WERI-Rb-1 (cell line): Measurements from ENCODE around the gene HS3ST3B1.

ENCODE experiments used
- DNase-seq: peaks from one replicate; pipeline ENCODE4 v3.0.0-alpha.2; 2020
- H3K27ac ChIP-seq: fragments of 250-450 bp; sonication (Bioruptor Pico); 2 replicates; pipeline ENCODE4 v1.5.1; 2020; ENCODE audit warnings: mild to moderate bottlenecking, moderate library complexity
- H3K27me3 ChIP-seq: fragments of 250-450 bp; sonication (Bioruptor Pico); 2 replicates; pipeline ENCODE4 v1.5.1; 2021; ENCODE audit warnings: mild to moderate bottlenecking, low read depth, moderate library complexity; ENCODE audit not compliant: insufficient read depth, severe bottlenecking
- H3K36me3 ChIP-seq: fragments of 250-450 bp; sonication (Bioruptor Pico); 2 replicates; pipeline ENCODE4 v1.5.1; 2020; ENCODE audit warnings: mild to moderate bottlenecking, moderate library complexity
- H3K4me3 ChIP-seq: 2 replicates; pipeline ENCODE4 v1.5.1; 2011; ENCODE audit warnings: low read depth, mild to moderate bottlenecking, control low read depth, low read length
- H3K9me3 ChIP-seq: fragments of 250-450 bp; sonication (Bioruptor Pico); 2 replicates; pipeline ENCODE4 v1.5.1; 2021; ENCODE audit warnings: mild to moderate bottlenecking, moderate library complexity; ENCODE audit not compliant: severe bottlenecking
- CTCF ChIP-seq: IDR thresholded peaks from 2 replicates; pipeline ENCODE4 v1.5.1; 2011; ENCODE audit warnings: low read depth, mild to moderate bottlenecking, control low read depth, inconsistent platforms, low read length

HS3ST3B1 gene

GRCh38 chr17:14276535-14277250 lies 24.2 kb upstream of the HS3ST3B1 start:
- no peak overlapping the region for H3K27ac ChIP-seq
- no peak for TF ChIP-seq CTCF
- no peaks in the 10 kb centered on the region for H3K36me3 ChIP-seq
- H3K9me3 ChIP-seq, result no peaks in the 10 kb centered on the region
- no peak for DNase-seq
- no peak overlapping the region for H3K4me3 ChIP-seq
- no peaks in the 10 kb centered on the region for H3K27me3 ChIP-seq

DNA sequence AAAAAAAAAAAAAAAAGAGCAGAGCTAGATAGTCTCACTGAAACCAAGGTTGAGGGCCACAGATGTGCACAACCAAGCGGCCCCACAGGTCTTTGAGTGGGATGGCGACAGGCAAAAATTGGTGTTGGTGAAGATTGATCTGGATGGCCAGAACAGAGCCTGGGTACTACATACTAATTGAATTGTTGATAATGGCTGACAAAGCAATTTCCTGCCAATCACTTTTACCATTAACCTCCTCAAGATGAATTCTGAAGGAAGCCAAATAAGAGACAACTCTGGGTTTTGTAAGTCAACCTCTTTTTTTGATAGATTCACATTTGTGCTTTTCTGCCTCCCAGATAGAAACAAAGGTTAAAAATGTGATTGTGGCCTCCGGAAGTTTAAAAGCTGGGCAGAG lies 19.4 kb upstream of the HS3ST3B1 start:
- no peak for DNase-seq
- Histone ChIP-seq H3K36me3 (no peaks in the 10 kb centered on the region), H3K9me3 (no peaks in the 10 kb centered on the region), H3K27me3 (no peaks in the 10 kb centered on the region), H3K4me3 (no peak overlapping the region), H3K27ac (no peak overlapping the region)
- TF ChIP-seq CTCF, result no peak

GRCh38 chr17:14282726-14283125 lies 18.2 kb upstream of the HS3ST3B1 start:
- H3K9me3 ChIP-seq, result no peaks in the 10 kb centered on the region
- no peak for TF ChIP-seq CTCF
- H3K4me3 ChIP-seq, result no peak overlapping the region
- H3K27ac ChIP-seq, result no peak overlapping the region
- H3K36me3 ChIP-seq, result no peaks in the 10 kb centered on the region
- H3K27me3 ChIP-seq, result no peaks in the 10 kb centered on the region
- DNase-seq, result no peak

DNA sequence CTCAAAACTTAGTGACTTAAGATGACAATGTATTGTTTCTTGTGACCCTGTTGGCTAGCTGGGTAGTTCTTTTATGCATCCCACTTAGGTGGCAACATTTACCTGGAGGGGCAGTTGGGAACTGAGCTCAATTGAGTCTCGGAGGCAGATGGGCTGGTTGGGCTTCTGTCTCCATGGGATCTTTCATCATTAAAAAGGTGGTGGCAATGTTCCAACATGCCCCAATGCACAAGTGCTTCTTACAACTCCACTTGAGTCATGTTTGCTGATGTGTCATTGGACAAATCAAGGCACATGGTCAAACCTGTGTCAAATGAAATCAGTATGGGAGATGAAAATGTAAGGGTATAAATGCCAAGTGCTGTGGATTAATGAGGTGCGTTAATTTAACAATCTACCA lies 11.7 kb upstream of the HS3ST3B1 start:
- Histone ChIP-seq H3K36me3 (no peaks in the 10 kb centered on the region), H3K4me3 (no peak overlapping the region), H3K27me3 (no peaks in the 10 kb centered on the region), H3K9me3 (no peaks in the 10 kb centered on the region), H3K27ac (no peak overlapping the region)
- DNase-seq, result no peak
- no peak for TF ChIP-seq CTCF

DNA sequence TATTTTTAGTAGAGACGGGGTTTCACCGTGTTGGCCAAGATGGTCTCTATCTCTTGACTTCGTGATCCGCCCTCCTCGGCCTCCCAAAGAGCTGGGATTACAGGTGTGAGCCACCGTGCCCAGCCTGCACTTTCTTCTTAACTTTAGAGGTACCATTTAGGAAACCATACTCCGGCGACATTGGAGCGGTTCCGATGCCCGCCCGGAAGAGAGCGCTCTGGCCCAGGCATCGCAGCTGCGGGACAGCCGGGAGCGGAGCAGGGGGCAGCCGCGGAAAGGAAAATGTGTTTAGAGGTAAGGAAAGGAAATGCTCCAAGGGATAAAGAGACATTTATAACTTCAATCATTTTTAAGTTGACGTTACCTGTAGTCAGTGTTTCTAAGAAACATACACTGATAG lies 6.0 kb upstream of the HS3ST3B1 start:
- H3K4me3 ChIP-seq, result no peak overlapping the region
- TF ChIP-seq CTCF, result no peak
- no peaks in the 10 kb centered on the region for H3K9me3 ChIP-seq
- H3K36me3 ChIP-seq, result no peaks in the 10 kb centered on the region
- H3K27ac ChIP-seq, result no peak overlapping the region
- DNase-seq, result no peak
- no peaks in the 10 kb centered on the region for H3K27me3 ChIP-seq

DNA sequence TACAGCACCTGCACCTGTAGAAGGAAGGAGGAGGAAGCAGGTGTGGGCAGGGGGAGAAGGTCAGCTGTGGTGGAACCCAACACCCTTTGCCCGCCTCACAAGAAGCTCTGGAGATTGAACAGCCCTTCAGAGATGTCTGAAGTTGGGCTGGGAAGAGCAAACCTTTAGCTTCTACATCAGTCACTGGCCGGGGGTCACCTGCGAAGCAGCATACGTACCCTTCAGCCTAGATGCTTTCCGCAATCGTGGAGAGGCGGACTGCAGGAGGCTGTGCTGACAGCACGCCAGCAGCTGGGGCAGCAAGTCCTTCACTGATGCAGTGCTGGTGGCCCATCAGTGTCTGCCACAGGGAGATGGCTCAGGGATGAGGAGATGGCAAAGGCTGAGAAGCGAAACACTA lies 5.2 kb upstream of the HS3ST3B1 start:
- H3K27me3 ChIP-seq, result no peaks in the 10 kb centered on the region

More for the DNA sequence above, 5.2 kb upstream of the HS3ST3B1 start:
- Histone ChIP-seq H3K4me3 (no peak overlapping the region), H3K9me3 (no peaks in the 10 kb centered on the region), H3K27ac (no peak overlapping the region), H3K36me3 (no peaks in the 10 kb centered on the region)
- DNase-seq, result no peak
- no peak for TF ChIP-seq CTCF
